ENCODE results near the gene RPUSD4. TPM values are rescaled to one million over a fixed set of nuclear protein-coding genes. Genes with fewer than 3 reads are reported as not detected.
"Not testable (repeated sequence)": the region's sequence is repeated elsewhere in the genome, so short reads cannot be mapped to it uniquely, and the experiment has no call there.

Gene RPUSD4, protein sequence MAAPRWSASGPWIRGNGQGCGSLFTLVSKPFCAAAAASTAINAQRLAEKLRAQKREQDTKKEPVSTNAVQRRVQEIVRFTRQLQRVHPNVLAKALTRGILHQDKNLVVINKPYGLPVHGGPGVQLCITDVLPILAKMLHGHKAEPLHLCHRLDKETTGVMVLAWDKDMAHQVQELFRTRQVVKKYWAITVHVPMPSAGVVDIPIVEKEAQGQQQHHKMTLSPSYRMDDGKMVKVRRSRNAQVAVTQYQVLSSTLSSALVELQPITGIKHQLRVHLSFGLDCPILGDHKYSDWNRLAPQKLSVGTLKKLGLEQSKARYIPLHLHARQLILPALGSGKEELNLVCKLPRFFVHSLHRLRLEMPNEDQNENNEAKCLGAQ
- total RNA-seq (10 to 100 TPM; 33.8 to 41.5 (median 40.2) TPM), total RNA-seq (28.5 to 108 (median 43.9) reads per million in 29 experiments)
- total RNA-seq (2013) = 24.8 TPM

DNA sequence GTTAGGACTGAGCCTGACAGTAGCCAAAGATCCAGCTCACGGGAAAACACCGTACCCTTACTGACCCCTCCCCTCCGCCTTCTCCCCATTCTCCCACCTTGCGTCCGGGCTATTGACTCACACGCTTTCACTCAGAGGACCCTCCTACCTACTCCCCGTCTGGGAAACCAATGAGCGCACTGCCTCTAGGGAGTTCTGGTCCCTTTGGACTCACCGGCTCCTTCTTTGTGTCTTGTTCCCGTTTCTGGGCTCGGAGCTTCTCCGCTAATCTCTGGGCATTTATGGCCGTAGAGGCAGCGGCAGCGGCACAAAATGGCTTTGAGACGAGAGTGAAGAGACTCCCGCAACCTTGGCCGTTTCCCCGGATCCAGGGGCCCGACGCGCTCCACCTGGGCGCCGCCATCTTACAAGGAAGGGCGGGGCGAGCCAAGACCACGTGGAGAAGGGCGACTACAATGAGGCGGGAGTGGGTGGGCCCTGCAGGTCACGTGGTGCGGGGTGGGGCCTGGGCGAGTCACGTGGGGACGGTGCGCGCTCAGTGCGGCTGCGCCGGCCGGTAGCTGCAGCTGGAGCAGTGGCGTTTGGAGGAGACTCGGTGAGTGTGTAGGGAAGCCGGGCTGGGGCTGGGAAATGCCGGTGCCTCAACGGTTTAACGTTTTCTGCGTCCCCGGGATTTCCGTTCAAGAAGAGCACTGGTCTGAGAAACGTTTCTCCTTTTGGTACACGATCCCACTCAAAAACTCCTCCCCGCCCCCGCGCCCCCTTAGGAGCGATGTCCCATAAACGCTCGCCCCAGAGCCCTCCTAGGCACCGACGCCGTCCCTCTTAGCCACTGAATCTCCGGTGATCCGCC is at the start of gene RPUSD4, which contains the start of gene FAM118B:
RPUSD4 (minus strand) TSS at position 415 of the 853 bp plus-strand sequence; CDS start at position 403, 12 bp downstream.
FAM118B (plus strand) TSS at position 547 of the 853 bp plus-strand sequence. CDS start 23,220 bp downstream, outside the sequence.
- Histone ChIP-seq H3K36me3 (ENCODE audit: control insufficient read depth in 2 of 2, extremely low read depth in 1 of 2, insufficient read depth in 1 of 2, low read length in 1 of 2) (peaks cover 0 to 25% of the 10 kb centered on the region in 2 donors), H3K4me1 (ENCODE audit: control insufficient read depth in 1 of 2, extremely low read depth in 1 of 2, insufficient read depth in 2 of 2, low read length in 2 of 2) (peaks cover 9 to 14% of the 10 kb centered on the region in 2 experiments), H3K27ac (ENCODE audit: low read length) (peak within 1 kb of the TSS; percentile 56), H3K4me3 (ENCODE audit: control insufficient read depth in 1 of 2, extremely low read depth in 1 of 2, low read length in 1 of 2) (peak within 1 kb of the TSS; percentile 94 to 96), H3K27me3 (replicated peaks in 1 of 2; ENCODE audit: control insufficient read depth in 2 of 2, extremely low read depth in 1 of 2, insufficient read depth in 2 of 2, low read length in 1 of 2) (no peaks in the 10 kb centered on the region), H3K9me3 (no peaks in the 10 kb centered on the region)
- Mint-ChIP-seq H3K4me3 (peak within 1 kb of the TSS; percentile 89 to 99 (median 99)), H3K27ac (peak within 1 kb of the TSS; percentile 93 to 97), H3K9me3 (no peaks in the 10 kb centered on the region), H3K4me1 (peaks cover 33 to 38% (median 37%) of the 10 kb centered on the region in 3 donors), H3K36me3 (peaks cover 16% of the 10 kb centered on the region), H3K27me3 (no peaks in the 10 kb centered on the region)
- peak; percentile 94 to 100 (median 98) for DNase-seq
- ATAC-seq (replicated peaks in 1 of 4) = peak; percentile 97
- ChIA-PET CTCF (interaction anchor here in 1 of 2 donors (1.6 kb wide), 1 partner anchor 57 kb away, joined by 5 read pairs; the partner anchor contains the start of gene SRPRA), POLR2A (interaction anchor here (0.5 to 0.7 kb wide), 4 partner anchors 21 to 575 kb away, joined by 3 to 8 read pairs (median 4); partner anchors contain the start of gene PUS3 (in 1 of the 2))
- WGBS (ENCODE audit: insufficient coverage) = 0% methylated on average over 50 of the region's 62 CpGs

DNA sequence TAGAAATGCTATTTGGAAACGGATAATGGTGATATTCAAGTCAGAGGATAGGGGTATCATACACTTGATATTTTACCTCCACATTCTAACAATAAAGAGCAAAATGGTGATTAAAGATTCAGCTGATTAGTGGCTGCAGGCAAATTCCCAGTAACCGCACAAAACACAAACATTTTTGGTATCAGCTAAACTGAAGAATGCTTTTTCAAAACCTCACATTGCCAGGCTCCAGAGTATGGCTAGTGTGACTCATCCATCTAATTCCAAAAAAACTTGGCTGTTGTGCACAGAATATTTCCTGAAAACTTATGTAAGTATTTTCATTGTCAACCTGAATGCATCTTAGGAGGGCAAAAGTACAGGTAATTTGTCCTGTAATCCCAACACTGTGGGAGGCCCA is 46.3 kb upstream of the RPUSD4 start:
- no peaks in the 10 kb centered on the region for H3K4me1 ChIP-seq (ENCODE audit: control insufficient read depth in 1 of 2, extremely low read depth in 1 of 2, insufficient read depth in 2 of 2, low read length in 2 of 2)
- H3K4me3 ChIP-seq (ENCODE audit: control insufficient read depth in 1 of 2, extremely low read depth in 1 of 2, low read length in 1 of 2) = no peak overlapping the region
- no peak overlapping the region for H3K4me3 Mint-ChIP-seq
- ChIA-PET CTCF (no interaction called here), POLR2A (interaction anchor here in 1 of 2 donors (0.6 kb wide), 2 partner anchors 8 to 26 kb away, joined by 3 read pairs; no protein-coding TSS in a partner anchor)
- H3K9me3 Mint-ChIP-seq = no peaks in the 10 kb centered on the region
- no peaks in the 10 kb centered on the region for H3K27me3 ChIP-seq (replicated peaks in 1 of 2; ENCODE audit: control insufficient read depth in 2 of 2, extremely low read depth in 1 of 2, insufficient read depth in 2 of 2, low read length in 1 of 2)
- H3K4me1 Mint-ChIP-seq = no peaks in the 10 kb centered on the region
- H3K36me3 Mint-ChIP-seq = peaks cover 13% of the 10 kb centered on the region
- H3K36me3 ChIP-seq (ENCODE audit: control insufficient read depth in 2 of 2, extremely low read depth in 1 of 2, insufficient read depth in 1 of 2, low read length in 1 of 2) = peaks cover 10 to 26% of the 10 kb centered on the region in 2 donors
- H3K27me3 Mint-ChIP-seq = no peaks in the 10 kb centered on the region
- H3K27ac Mint-ChIP-seq = peak overlapping the region in 1 of 2 donors; percentile 19
- ATAC-seq (replicated peaks in 1 of 4) = no peak
- WGBS (ENCODE audit: insufficient coverage) = no CpG with 5 or more reads among the region's 2 CpGs
- H3K27ac ChIP-seq (ENCODE audit: low read length) = no peak overlapping the region
- no peaks in the 10 kb centered on the region for H3K9me3 ChIP-seq
- DNase-seq = no peak

DNA sequence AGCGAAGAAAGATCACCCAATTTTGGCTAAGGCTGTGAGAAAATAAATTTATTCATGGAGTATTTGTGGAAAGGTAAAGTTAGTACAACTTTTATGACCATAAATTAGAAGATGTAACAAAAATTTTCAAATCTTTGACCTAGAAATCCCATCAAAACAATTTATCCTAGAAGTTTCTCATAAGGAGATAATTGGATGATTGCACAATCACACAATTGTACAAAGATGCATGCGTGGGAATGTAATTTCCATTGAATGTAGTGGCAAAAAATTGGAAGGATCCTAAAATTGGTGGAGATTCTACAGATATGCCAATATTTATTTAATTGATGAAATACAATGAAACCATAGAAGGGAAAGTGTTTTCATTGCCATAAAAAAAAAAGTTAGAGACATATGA is 45.7 kb upstream of the RPUSD4 start:
- ATAC-seq (replicated peaks in 1 of 4) = no peak
- no peak overlapping the region for H3K27ac ChIP-seq (ENCODE audit: low read length)
- H3K27ac Mint-ChIP-seq = peak overlapping the region in 1 of 2 donors; percentile 11
- peaks cover 13% of the 10 kb centered on the region for H3K36me3 Mint-ChIP-seq
- no peaks in the 10 kb centered on the region for H3K4me1 Mint-ChIP-seq
- H3K27me3 Mint-ChIP-seq = no peaks in the 10 kb centered on the region
- H3K27me3 ChIP-seq (replicated peaks in 1 of 2; ENCODE audit: control insufficient read depth in 2 of 2, extremely low read depth in 1 of 2, insufficient read depth in 2 of 2, low read length in 1 of 2) = no peaks in the 10 kb centered on the region
- no peaks in the 10 kb centered on the region for H3K9me3 ChIP-seq
- no peaks in the 10 kb centered on the region for H3K9me3 Mint-ChIP-seq
- peaks cover 10 to 20% of the 10 kb centered on the region in 2 donors for H3K36me3 ChIP-seq (ENCODE audit: control insufficient read depth in 2 of 2, extremely low read depth in 1 of 2, insufficient read depth in 1 of 2, low read length in 1 of 2)
- H3K4me3 Mint-ChIP-seq = no peak overlapping the region
- H3K4me1 ChIP-seq (ENCODE audit: control insufficient read depth in 1 of 2, extremely low read depth in 1 of 2, insufficient read depth in 2 of 2, low read length in 2 of 2) = no peaks in the 10 kb centered on the region
- ChIA-PET CTCF (interaction anchor here in 1 of 2 donors (0.5 to 0.6 kb wide), 2 partner anchors 8 to 13 kb away, joined by 3 to 4 read pairs; no protein-coding TSS in a partner anchor), POLR2A (no interaction called here)
- no CpG with 5 or more reads among the region's 2 CpGs for whole genome bisulfite sequencing (ENCODE audit: insufficient coverage)
- no peak overlapping the region for H3K4me3 ChIP-seq (ENCODE audit: control insufficient read depth in 1 of 2, extremely low read depth in 1 of 2, low read length in 1 of 2)
- DNase-seq = no peak

DNA sequence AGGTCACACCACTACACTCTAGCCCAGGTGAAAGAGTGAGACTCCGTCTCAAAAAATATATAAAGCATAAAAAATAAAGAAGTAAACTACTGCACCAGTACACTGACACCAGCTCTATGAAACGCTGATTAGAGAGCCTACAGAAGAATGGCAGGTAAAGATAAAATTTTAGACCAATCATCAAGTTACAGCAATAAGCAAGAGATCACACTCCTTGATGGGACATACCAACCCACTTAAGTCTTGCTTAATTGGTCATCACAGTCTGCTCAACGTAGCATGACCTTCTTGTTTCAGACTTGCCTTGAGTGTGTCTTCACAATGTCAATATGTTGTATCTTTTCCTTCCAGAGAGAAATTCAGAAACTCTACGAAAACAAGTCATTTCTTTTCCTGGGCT is 44.8 kb upstream of the RPUSD4 start:
- H3K27me3 Mint-ChIP-seq = no peaks in the 10 kb centered on the region
- ATAC-seq (replicated peaks in 1 of 4) (no peak), DNase-seq (no peak)
- peaks cover 14% of the 10 kb centered on the region for H3K36me3 Mint-ChIP-seq
- no peaks in the 10 kb centered on the region for H3K9me3 Mint-ChIP-seq
- Histone ChIP-seq H3K27me3 (replicated peaks in 1 of 2; ENCODE audit: control insufficient read depth in 2 of 2, extremely low read depth in 1 of 2, insufficient read depth in 2 of 2, low read length in 1 of 2) (no peaks in the 10 kb centered on the region), H3K9me3 (no peaks in the 10 kb centered on the region), H3K36me3 (ENCODE audit: control insufficient read depth in 2 of 2, extremely low read depth in 1 of 2, insufficient read depth in 1 of 2, low read length in 1 of 2) (peaks cover 10 to 17% of the 10 kb centered on the region in 2 donors), H3K4me3 (ENCODE audit: control insufficient read depth in 1 of 2, extremely low read depth in 1 of 2, low read length in 1 of 2) (no peak overlapping the region), H3K4me1 (ENCODE audit: control insufficient read depth in 1 of 2, extremely low read depth in 1 of 2, insufficient read depth in 2 of 2, low read length in 2 of 2) (no peaks in the 10 kb centered on the region), H3K27ac (ENCODE audit: low read length) (no peak overlapping the region)
- H3K4me1 Mint-ChIP-seq = no peaks in the 10 kb centered on the region
- ChIA-PET POLR2A (no interaction called here), CTCF (no interaction called here)
- WGBS (ENCODE audit: insufficient coverage) = 100% methylated on average over 2 of the region's 4 CpGs
- H3K4me3 Mint-ChIP-seq = no peak overlapping the region
- no peak overlapping the region for H3K27ac Mint-ChIP-seq

DNA sequence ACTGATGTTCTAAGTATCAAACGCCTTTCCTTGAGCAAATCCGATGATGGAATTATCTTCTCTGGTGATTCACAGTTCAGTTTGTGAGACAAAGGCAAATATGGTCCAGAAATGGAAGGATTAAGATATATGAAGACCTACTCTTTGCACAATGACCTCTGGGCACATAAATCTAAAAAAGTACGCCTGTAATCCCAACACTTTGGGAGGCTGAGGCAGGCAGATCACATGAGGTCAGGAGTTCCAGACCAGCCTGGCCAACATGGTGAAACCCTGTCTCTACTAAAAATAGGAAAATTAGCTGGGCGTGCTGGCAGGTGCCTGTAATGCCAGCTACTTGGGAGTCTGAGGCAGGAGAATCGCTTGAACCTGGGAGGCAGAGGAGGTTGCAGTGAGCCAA is 44.1 kb upstream of the RPUSD4 start:
- H3K4me1 ChIP-seq (ENCODE audit: control insufficient read depth in 1 of 2, extremely low read depth in 1 of 2, insufficient read depth in 2 of 2, low read length in 2 of 2); POLR2A ChIA-PET; H3K27ac ChIP-seq (ENCODE audit: low read length); DNase-seq; H3K27ac Mint-ChIP-seq; ATAC-seq (replicated peaks in 1 of 4); H3K4me3 ChIP-seq (ENCODE audit: control insufficient read depth in 1 of 2, extremely low read depth in 1 of 2, low read length in 1 of 2); H3K27me3 Mint-ChIP-seq; H3K4me3 Mint-ChIP-seq; CTCF ChIA-PET; H3K4me1 Mint-ChIP-seq; H3K9me3 ChIP-seq; H3K9me3 Mint-ChIP-seq; H3K27me3 ChIP-seq (replicated peaks in 1 of 2; ENCODE audit: control insufficient read depth in 2 of 2, extremely low read depth in 1 of 2, insufficient read depth in 2 of 2, low read length in 1 of 2): not testable (repeated sequence)
- WGBS (ENCODE audit: insufficient coverage) = 100% methylated on average over 3 of the region's 5 CpGs
- H3K36me3 Mint-ChIP-seq = peaks cover 17% of the 10 kb centered on the region
- H3K36me3 ChIP-seq (ENCODE audit: control insufficient read depth in 2 of 2, extremely low read depth in 1 of 2, insufficient read depth in 1 of 2, low read length in 1 of 2) = peaks cover 10 to 17% of the 10 kb centered on the region in 2 donors

DNA sequence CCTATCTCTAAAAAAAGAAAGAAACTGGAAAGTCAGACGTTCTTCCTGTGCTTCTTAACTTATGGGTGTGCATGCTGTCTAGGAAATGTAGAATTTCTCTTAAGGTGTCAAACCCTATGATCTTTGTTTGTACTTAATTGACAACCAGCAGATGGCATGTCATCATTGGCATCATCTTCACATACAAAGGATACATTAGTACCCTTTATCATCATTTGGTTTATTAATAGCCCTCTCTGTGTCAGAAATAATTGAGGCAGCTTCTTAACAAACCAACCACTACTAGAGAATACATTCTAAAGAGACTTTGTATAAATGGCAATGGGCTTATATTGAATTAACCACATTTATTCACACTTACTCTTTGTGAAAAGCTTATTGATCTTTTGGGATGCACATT is 43.4 kb upstream of the RPUSD4 start:
- Mint-ChIP-seq H3K4me1 (no peaks in the 10 kb centered on the region), H3K27ac (no peak overlapping the region), H3K36me3 (peaks cover 20% of the 10 kb centered on the region), H3K9me3 (no peaks in the 10 kb centered on the region), H3K4me3 (no peak overlapping the region), H3K27me3 (no peaks in the 10 kb centered on the region)
- no peak overlapping the region for H3K27ac ChIP-seq (ENCODE audit: low read length)
- ChIA-PET POLR2A (no interaction called here), CTCF (no interaction called here)
- H3K27me3 ChIP-seq (replicated peaks in 1 of 2; ENCODE audit: control insufficient read depth in 2 of 2, extremely low read depth in 1 of 2, insufficient read depth in 2 of 2, low read length in 1 of 2) = no peaks in the 10 kb centered on the region
- no peak overlapping the region for H3K4me3 ChIP-seq (ENCODE audit: control insufficient read depth in 1 of 2, extremely low read depth in 1 of 2, low read length in 1 of 2)
- no peaks in the 10 kb centered on the region for H3K9me3 ChIP-seq
- DNase-seq (no peak), ATAC-seq (replicated peaks in 1 of 4) (no peak)
- H3K36me3 ChIP-seq (ENCODE audit: control insufficient read depth in 2 of 2, extremely low read depth in 1 of 2, insufficient read depth in 1 of 2, low read length in 1 of 2) = peaks cover 10 to 17% of the 10 kb centered on the region in 2 donors
- WGBS (ENCODE audit: insufficient coverage) = no CpG with 5 or more reads among the region's 1 CpG
- no peaks in the 10 kb centered on the region for H3K4me1 ChIP-seq (ENCODE audit: control insufficient read depth in 1 of 2, extremely low read depth in 1 of 2, insufficient read depth in 2 of 2, low read length in 2 of 2)
